ENCODE measurements around the gene GABRA5. TPM values are rescaled to one million over a fixed set of nuclear protein-coding genes. Genes with fewer than 3 reads are reported as not detected.
"Not testable (repeated sequence)": the region's sequence is repeated elsewhere in the genome, so short reads cannot be mapped to it uniquely, and the experiment has no call there.

GABRA5 gene
- total and polyA plus RNA-seq, 2 of the 13 experiments (the other 11 are each of a cell fraction or from before 2014, with no cell fraction given) = not detected

- intact Hi-C loops (cut with micrococcal nuclease; ENCODE audit: unreplicated experiment); in situ Hi-C loops (cut with HindIII; ENCODE audit: extremely low pct_ligation_motif_present, low pct_unique_long_range_greater_than_20kb); H3K27ac ChIP-seq (ENCODE audit: extremely low read length, insufficient read depth, low read length); H3K4me2 ChIP-seq (ENCODE audit: low read depth, low read length); ATAC-seq; H4K20me1 ChIP-seq (ENCODE audit: insufficient read depth, low read length); POLR2A ChIA-PET; H3K27me3 ChIP-seq (ENCODE audit: control insufficient read depth in 1 of 2, insufficient read depth in 2 of 2, low read length in 2 of 2); H3K9ac ChIP-seq (ENCODE audit: insufficient read depth, low read depth, low read length); DNase-seq (ENCODE audit: low spot score); CTCF ChIA-PET (ENCODE audit: low intra/inter-chr PET ratio, low total read pairs); H3K9me3 ChIP-seq (ENCODE audit: low read length); FAIRE-seq; H3K36me3 ChIP-seq (replicated peaks in 1 of 2; ENCODE audit: control insufficient read depth in 1 of 2, insufficient read depth in 2 of 2, low read length in 2 of 2); BruUV-seq (replicated peaks); H2AFZ ChIP-seq (ENCODE audit: low read length); H3K4me1 ChIP-seq (ENCODE audit: insufficient read depth, low read length); H3K79me2 ChIP-seq (ENCODE audit: insufficient read depth, low read length); H3K4me3 ChIP-seq (replicated peaks in 1 of 3; ENCODE audit: insufficient read depth in 1 of 3, low read depth in 2 of 3, low read length in 3 of 3): not testable (repeated sequence)
- WGBS (ENCODE audit: low lambda C conversion rate) = 66% methylated on average over 19 of the region's 19 CpGs
These were observed 28.5 kb downstream of the GABRA5 start for GRCh38 chr15:26895346-26895745.

- DNase-seq (ENCODE audit: low spot score) (no peak), FAIRE-seq (no peak), ATAC-seq (no peak)
- Histone ChIP-seq H3K9me3 (ENCODE audit: low read length) (peaks cover 23% of the 10 kb centered on the region), H3K4me1 (ENCODE audit: insufficient read depth, low read length) (no peaks in the 10 kb centered on the region), H3K4me3 (replicated peaks in 1 of 3; ENCODE audit: insufficient read depth in 1 of 3, low read depth in 2 of 3, low read length in 3 of 3) (no peak overlapping the region), H3K27me3 (ENCODE audit: control insufficient read depth in 1 of 2, insufficient read depth in 2 of 2, low read length in 2 of 2) (no peaks in the 10 kb centered on the region), H3K4me2 (ENCODE audit: low read depth, low read length) (no peak overlapping the region), H4K20me1 (ENCODE audit: insufficient read depth, low read length) (no peaks in the 10 kb centered on the region), H3K27ac (ENCODE audit: extremely low read length, insufficient read depth, low read length) (no peak overlapping the region), H3K36me3 (replicated peaks in 1 of 2; ENCODE audit: control insufficient read depth in 1 of 2, insufficient read depth in 2 of 2, low read length in 2 of 2) (no peaks in the 10 kb centered on the region), H3K9ac (ENCODE audit: insufficient read depth, low read depth, low read length) (no peak overlapping the region), H2AFZ (ENCODE audit: low read length) (no peak overlapping the region), H3K79me2 (ENCODE audit: insufficient read depth, low read length) (no peaks in the 10 kb centered on the region)
- CTCF ChIA-PET (ENCODE audit: low intra/inter-chr PET ratio, low total read pairs) = no interaction called here
- TF ChIP-seq ZNF83 (CRISPR knock-in tag; IDR thresholded peaks at IDR 0.05; ENCODE audit: borderline replicate concordance) (no peak), NCOA2 (CRISPR knock-in tag; IDR thresholded peaks at IDR 0.05) (no peak), AKAP8 (CRISPR knock-in tag; IDR thresholded peaks at IDR 0.05) (no peak), MLLT10 (CRISPR knock-in tag; IDR thresholded peaks at IDR 0.05) (no peak), HIVEP1 (CRISPR knock-in tag; IDR thresholded peaks at IDR 0.05) (no peak)
- in situ Hi-C loops (cut with HindIII; ENCODE audit: extremely low pct_ligation_motif_present, low pct_unique_long_range_greater_than_20kb) (no loop called here), intact Hi-C loops (cut with micrococcal nuclease; ENCODE audit: unreplicated experiment) (no loop called here)
- 4% methylated on average over 3 of the region's 3 CpGs for WGBS (ENCODE audit: low lambda C conversion rate)
- BruUV-seq (replicated peaks) = no TSS peak
- POLR2A ChIA-PET = no interaction called here
These were observed 32.8 kb downstream of the GABRA5 start for GRCh38 chr15:26899658-26900057.

Measured in HepG2 (cell line).